ENCODE results near the gene CYBB.

CYBB gene

GRCh38 chrX:37840931-37841330 lies 61.1 kb downstream of the CYBB start:
- no peak for DNase-seq (ENCODE audit: low read depth in 2 of 2)

GRCh38 chrX:37844622-37845021 lies 64.8 kb downstream of the CYBB start:
- no peak for DNase-seq (ENCODE audit: low read depth in 2 of 2)

- DNase-seq (ENCODE audit: low read depth in 2 of 2), result no peak
Observed at GRCh38 chrX:37846141-37846540, 66.3 kb downstream of the CYBB start.

DNA sequence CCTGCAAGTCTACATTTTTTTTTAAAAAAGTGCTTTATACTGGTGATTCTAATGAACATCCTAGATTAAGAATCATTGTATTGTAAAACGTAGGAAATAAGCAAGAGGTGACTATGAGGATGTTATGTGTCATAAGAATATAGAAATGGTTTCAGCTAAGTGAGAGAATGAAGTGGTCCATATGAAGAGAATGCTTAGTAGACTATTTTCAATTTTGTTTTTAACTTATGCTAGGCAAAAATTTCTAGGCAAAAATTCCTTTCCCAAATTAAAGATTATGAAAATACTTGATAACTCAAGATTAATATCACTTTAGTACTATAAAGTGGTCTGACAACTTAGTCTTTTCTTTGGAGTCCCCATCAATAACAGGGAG lies 66.7 kb downstream of the CYBB start:
- no peak for DNase-seq (ENCODE audit: low read depth in 2 of 2)

- peak; percentile 57 to 63 for DNase-seq (ENCODE audit: low read depth in 2 of 2)
Observed at GRCh38 chrX:37846934-37847732, 67.3 kb downstream of the CYBB start, which contains the start of gene DYNLT3. Gene DYNLT3, minus strand, starts transcription at chrX:37847571. Its CDS starts 61 bp downstream, at chrX:37847510.

DNA sequence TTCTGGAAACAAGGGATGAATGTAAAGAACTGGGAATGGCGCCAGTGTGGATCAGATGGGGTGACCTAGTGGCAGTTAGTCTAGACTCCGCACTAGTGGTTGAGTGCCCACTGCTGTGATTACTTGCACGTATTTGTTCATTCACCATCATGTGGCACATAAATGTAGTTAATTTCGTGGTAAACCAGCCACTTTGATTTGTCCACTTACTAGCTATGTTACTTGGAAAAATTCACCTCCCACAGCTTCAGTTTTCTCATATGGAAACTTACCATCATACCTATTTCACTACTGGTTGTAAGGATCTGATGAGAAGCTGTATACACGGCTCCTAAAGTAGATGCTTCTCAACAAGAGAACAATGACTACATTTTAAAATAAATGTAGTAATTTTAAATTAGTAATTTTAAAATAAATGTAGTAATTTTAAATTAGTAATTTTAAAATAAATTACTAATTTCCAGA lies 67.9 kb downstream of the CYBB start:
- no peak for DNase-seq (ENCODE audit: low read depth in 2 of 2)

- no peak for DNase-seq (ENCODE audit: low read depth in 2 of 2)
Observed at GRCh38 chrX:37854148-37854547, 74.3 kb downstream of the CYBB start.

GRCh38 chrX:37854748-37855147 lies 74.9 kb downstream of the CYBB start:
- DNase-seq (ENCODE audit: low read depth in 2 of 2), result no peak

DNA sequence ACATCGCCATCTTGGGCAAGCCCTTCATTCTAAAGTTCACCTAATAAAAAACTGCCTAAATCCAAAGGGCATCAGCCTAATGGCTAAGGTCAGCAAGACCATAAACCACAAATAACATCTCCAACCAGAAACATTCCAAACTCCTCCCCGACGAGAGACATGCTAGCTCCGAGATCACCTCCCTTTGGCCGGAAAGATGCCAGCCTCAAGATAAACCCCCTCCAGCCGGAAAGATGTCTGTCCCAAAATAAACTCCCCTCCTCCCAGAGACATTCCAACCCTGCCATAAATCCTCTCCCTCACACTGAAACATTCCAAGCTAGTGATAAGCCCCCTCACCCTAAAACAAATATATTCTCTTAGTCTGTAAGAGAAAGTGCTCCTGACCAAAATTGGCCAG lies 80.9 kb downstream of the CYBB start:
- DNase-seq (ENCODE audit: low read depth in 2 of 2), result no peak

- no peak for DNase-seq (ENCODE audit: low read depth in 2 of 2)
Observed at GRCh38 chrX:37862851-37863250, 83.0 kb downstream of the CYBB start.
